ENCODE data around the gene PIGU. TPM values are rescaled to one million over a fixed set of nuclear protein-coding genes. Genes with fewer than 3 reads are reported as not detected.

The PIGU gene
- total RNA-seq, 2 donors from 2014 or later, result 17.3 to 23.0 TPM

- H3K27me3 Mint-ChIP-seq, result no peaks in the 10 kb centered on the region
- no peaks in the 10 kb centered on the region for H3K9me3 Mint-ChIP-seq
- ATAC-seq (replicated peaks), result no peak
- H3K27ac Mint-ChIP-seq, result peak overlapping the region; percentile 97
- peak overlapping the region; percentile 72 for H3K4me3 Mint-ChIP-seq
- H3K36me3 Mint-ChIP-seq (ENCODE audit: low read depth), result peaks cover 28% of the 10 kb centered on the region
- peaks cover 22% of the 10 kb centered on the region for H3K4me1 Mint-ChIP-seq
Measured at GRCh38 chr20:34542439-34542838, 134.5 kb downstream of the PIGU start.

- no peak for ATAC-seq (replicated peaks)
- Mint-ChIP-seq H3K4me3 (peak overlapping the region; percentile 72), H3K9me3 (no peaks in the 10 kb centered on the region), H3K36me3 (ENCODE audit: low read depth) (peaks cover 33% of the 10 kb centered on the region), H3K27ac (peak overlapping the region; percentile 97), H3K4me1 (peaks cover 22% of the 10 kb centered on the region), H3K27me3 (no peaks in the 10 kb centered on the region)
Measured at GRCh38 chr20:34541917-34542316, 135.0 kb downstream of the PIGU start.

GRCh38 chr20:34541264-34541901, 135.5 kb downstream of the PIGU start:
- H3K4me3 Mint-ChIP-seq, result peak overlapping the region; percentile 72
- H3K9me3 Mint-ChIP-seq, result no peaks in the 10 kb centered on the region
- H3K27me3 Mint-ChIP-seq, result no peaks in the 10 kb centered on the region
- peaks cover 22% of the 10 kb centered on the region for H3K4me1 Mint-ChIP-seq
- H3K36me3 Mint-ChIP-seq (ENCODE audit: low read depth), result peaks cover 39% of the 10 kb centered on the region
- peak; percentile 73 for ATAC-seq (replicated peaks)
- H3K27ac Mint-ChIP-seq, result peak overlapping the region; percentile 97

- no peak for ATAC-seq (replicated peaks)
- Mint-ChIP-seq H3K27me3 (no peaks in the 10 kb centered on the region), H3K36me3 (ENCODE audit: low read depth) (peaks cover 45% of the 10 kb centered on the region), H3K27ac (peak overlapping the region; percentile 97), H3K4me1 (peaks cover 22% of the 10 kb centered on the region), H3K9me3 (no peaks in the 10 kb centered on the region), H3K4me3 (peak overlapping the region; percentile 72)
Measured at GRCh38 chr20:34540596-34541263, 136.2 kb downstream of the PIGU start.

GRCh38 chr20:34539756-34540155, 137.1 kb downstream of the PIGU start:
- peaks cover 54% of the 10 kb centered on the region for H3K36me3 Mint-ChIP-seq (ENCODE audit: low read depth)
- H3K27ac Mint-ChIP-seq, result peak overlapping the region; percentile 57
- no peaks in the 10 kb centered on the region for H3K27me3 Mint-ChIP-seq
- H3K4me1 Mint-ChIP-seq, result peaks cover 22% of the 10 kb centered on the region
- no peak overlapping the region for H3K4me3 Mint-ChIP-seq
- H3K9me3 Mint-ChIP-seq, result no peaks in the 10 kb centered on the region
- ATAC-seq (replicated peaks), result no peak

- no peaks in the 10 kb centered on the region for H3K27me3 Mint-ChIP-seq
- H3K4me1 Mint-ChIP-seq, result peaks cover 16% of the 10 kb centered on the region
- H3K9me3 Mint-ChIP-seq, result no peaks in the 10 kb centered on the region
- peaks cover 63% of the 10 kb centered on the region for H3K36me3 Mint-ChIP-seq (ENCODE audit: low read depth)
- H3K27ac Mint-ChIP-seq, result peak overlapping the region; percentile 67
- H3K4me3 Mint-ChIP-seq, result no peak overlapping the region
- peak; percentile 56 for ATAC-seq (replicated peaks)
Measured at GRCh38 chr20:34538671-34539123, 138.2 kb downstream of the PIGU start.

- H3K36me3 Mint-ChIP-seq (ENCODE audit: low read depth), result peaks cover 63% of the 10 kb centered on the region
- H3K4me3 Mint-ChIP-seq, result no peak overlapping the region
- H3K27me3 Mint-ChIP-seq, result no peaks in the 10 kb centered on the region
- no peaks in the 10 kb centered on the region for H3K9me3 Mint-ChIP-seq
- no peak overlapping the region for H3K27ac Mint-ChIP-seq
- no peak for ATAC-seq (replicated peaks)
- H3K4me1 Mint-ChIP-seq, result peaks cover 13% of the 10 kb centered on the region
Measured at GRCh38 chr20:34537651-34538050, 139.2 kb downstream of the PIGU start.

GRCh38 chr20:34536798-34537394, 140.0 kb downstream of the PIGU start:
- H3K4me1 Mint-ChIP-seq, result peaks cover 13% of the 10 kb centered on the region
- H3K9me3 Mint-ChIP-seq, result no peaks in the 10 kb centered on the region
- no peaks in the 10 kb centered on the region for H3K27me3 Mint-ChIP-seq
- H3K27ac Mint-ChIP-seq, result no peak overlapping the region
- H3K36me3 Mint-ChIP-seq (ENCODE audit: low read depth), result peaks cover 63% of the 10 kb centered on the region
- no peak overlapping the region for H3K4me3 Mint-ChIP-seq
- peak; percentile 73 for ATAC-seq (replicated peaks)

GRCh38 chr20:34535857-34536256, 141.0 kb downstream of the PIGU start:
- no peak for ATAC-seq (replicated peaks)
- H3K9me3 Mint-ChIP-seq, result no peaks in the 10 kb centered on the region
- H3K27ac Mint-ChIP-seq, result no peak overlapping the region
- peaks cover 3% of the 10 kb centered on the region for H3K4me1 Mint-ChIP-seq
- no peaks in the 10 kb centered on the region for H3K27me3 Mint-ChIP-seq
- no peak overlapping the region for H3K4me3 Mint-ChIP-seq
- peaks cover 62% of the 10 kb centered on the region for H3K36me3 Mint-ChIP-seq (ENCODE audit: low read depth)

- H3K4me1 Mint-ChIP-seq, result no peaks in the 10 kb centered on the region
- no peak overlapping the region for H3K4me3 Mint-ChIP-seq
- no peak for ATAC-seq (replicated peaks)
- H3K27ac Mint-ChIP-seq, result no peak overlapping the region
- H3K9me3 Mint-ChIP-seq, result no peaks in the 10 kb centered on the region
- H3K36me3 Mint-ChIP-seq (ENCODE audit: low read depth), result peaks cover 62% of the 10 kb centered on the region
- no peaks in the 10 kb centered on the region for H3K27me3 Mint-ChIP-seq
Measured at GRCh38 chr20:34535301-34535840, 141.5 kb downstream of the PIGU start.

GRCh38 chr20:34534391-34535165, 142.3 kb downstream of the PIGU start:
- no peak for ATAC-seq (replicated peaks)
- Mint-ChIP-seq H3K4me1 (no peaks in the 10 kb centered on the region), H3K9me3 (no peaks in the 10 kb centered on the region), H3K27ac (no peak overlapping the region), H3K4me3 (no peak overlapping the region), H3K36me3 (ENCODE audit: low read depth) (peaks cover 67% of the 10 kb centered on the region), H3K27me3 (no peaks in the 10 kb centered on the region)

- Mint-ChIP-seq H3K9me3 (no peaks in the 10 kb centered on the region), H3K4me1 (no peaks in the 10 kb centered on the region), H3K36me3 (ENCODE audit: low read depth) (peaks cover 74% of the 10 kb centered on the region), H3K27ac (no peak overlapping the region), H3K27me3 (no peaks in the 10 kb centered on the region), H3K4me3 (no peak overlapping the region)
- no peak for ATAC-seq (replicated peaks)
Measured at GRCh38 chr20:34532756-34533155, 144.1 kb downstream of the PIGU start.

GRCh38 chr20:34532320-34532719, 144.6 kb downstream of the PIGU start:
- H3K36me3 Mint-ChIP-seq (ENCODE audit: low read depth), result peaks cover 76% of the 10 kb centered on the region
- no peak overlapping the region for H3K27ac Mint-ChIP-seq
- no peaks in the 10 kb centered on the region for H3K9me3 Mint-ChIP-seq
- H3K4me3 Mint-ChIP-seq, result no peak overlapping the region
- H3K4me1 Mint-ChIP-seq, result no peaks in the 10 kb centered on the region
- H3K27me3 Mint-ChIP-seq, result no peaks in the 10 kb centered on the region
- ATAC-seq (replicated peaks), result no peak

- H3K4me3 Mint-ChIP-seq, result no peak overlapping the region
- no peaks in the 10 kb centered on the region for H3K27me3 Mint-ChIP-seq
- H3K27ac Mint-ChIP-seq, result peak overlapping the region; percentile 11
- H3K36me3 Mint-ChIP-seq (ENCODE audit: low read depth), result peaks cover 76% of the 10 kb centered on the region
- H3K9me3 Mint-ChIP-seq, result no peaks in the 10 kb centered on the region
- no peak for ATAC-seq (replicated peaks)
- no peaks in the 10 kb centered on the region for H3K4me1 Mint-ChIP-seq
Measured at GRCh38 chr20:34531608-34532265, 145.2 kb downstream of the PIGU start.

Measured in activated T-helper 17 cell treated with anti-CD3 and anti-CD28 coated beads, Interleukin-2, amount 50 U/mL, for 72 hours (primary cell).